ENCODE data around the gene RTF1. TPM values are rescaled to one million over a fixed set of nuclear protein-coding genes. Genes with fewer than 3 reads are reported as not detected.

RTF1 gene
- total RNA-seq, 1 donor from 2014 or later = 59.1 TPM

DNA sequence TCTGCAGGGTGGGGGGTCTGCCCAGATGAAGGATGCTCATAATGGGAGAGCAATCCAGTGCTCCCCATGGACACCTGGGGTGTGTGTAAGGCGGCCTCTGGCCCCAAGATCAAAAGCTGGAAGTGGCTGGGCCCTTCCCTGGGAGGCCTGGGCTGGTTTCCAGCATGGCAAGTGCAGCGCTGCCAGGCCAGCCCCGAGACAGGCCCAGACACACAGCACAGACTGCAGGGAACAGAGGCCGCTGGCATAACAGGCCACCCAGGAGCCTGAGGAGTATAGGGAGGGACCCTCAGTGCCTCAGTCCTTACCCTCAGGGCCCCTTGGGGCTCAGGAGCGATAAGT is 86.7 kb downstream of the RTF1 start:
- peaks cover 93% of the 10 kb centered on the region for H3K27me3 Mint-ChIP-seq
- TF ChIP-seq, protein P1, sequence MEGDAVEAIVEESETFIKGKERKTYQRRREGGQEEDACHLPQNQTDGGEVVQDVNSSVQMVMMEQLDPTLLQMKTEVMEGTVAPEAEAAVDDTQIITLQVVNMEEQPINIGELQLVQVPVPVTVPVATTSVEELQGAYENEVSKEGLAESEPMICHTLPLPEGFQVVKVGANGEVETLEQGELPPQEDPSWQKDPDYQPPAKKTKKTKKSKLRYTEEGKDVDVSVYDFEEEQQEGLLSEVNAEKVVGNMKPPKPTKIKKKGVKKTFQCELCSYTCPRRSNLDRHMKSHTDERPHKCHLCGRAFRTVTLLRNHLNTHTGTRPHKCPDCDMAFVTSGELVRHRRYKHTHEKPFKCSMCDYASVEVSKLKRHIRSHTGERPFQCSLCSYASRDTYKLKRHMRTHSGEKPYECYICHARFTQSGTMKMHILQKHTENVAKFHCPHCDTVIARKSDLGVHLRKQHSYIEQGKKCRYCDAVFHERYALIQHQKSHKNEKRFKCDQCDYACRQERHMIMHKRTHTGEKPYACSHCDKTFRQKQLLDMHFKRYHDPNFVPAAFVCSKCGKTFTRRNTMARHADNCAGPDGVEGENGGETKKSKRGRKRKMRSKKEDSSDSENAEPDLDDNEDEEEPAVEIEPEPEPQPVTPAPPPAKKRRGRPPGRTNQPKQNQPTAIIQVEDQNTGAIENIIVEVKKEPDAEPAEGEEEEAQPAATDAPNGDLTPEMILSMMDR (IDR thresholded peaks at IDR 0.05; ENCODE audit: unreplicated experiment) = no peak
- H3K4me3 Mint-ChIP-seq (ENCODE audit: low read depth) = no peak overlapping the region
- H3K9me3 Mint-ChIP-seq (ENCODE audit: low read depth) = no peaks in the 10 kb centered on the region
- H3K36me3 Mint-ChIP-seq (ENCODE audit: insufficient read depth) = no peaks in the 10 kb centered on the region
- no peak overlapping the region for H3K27ac Mint-ChIP-seq
- peaks cover 5% of the 10 kb centered on the region for H3K4me1 Mint-ChIP-seq (ENCODE audit: low read depth)
- no peak for DNase-seq (ENCODE audit: low spot score, unreplicated experiment)

DNA sequence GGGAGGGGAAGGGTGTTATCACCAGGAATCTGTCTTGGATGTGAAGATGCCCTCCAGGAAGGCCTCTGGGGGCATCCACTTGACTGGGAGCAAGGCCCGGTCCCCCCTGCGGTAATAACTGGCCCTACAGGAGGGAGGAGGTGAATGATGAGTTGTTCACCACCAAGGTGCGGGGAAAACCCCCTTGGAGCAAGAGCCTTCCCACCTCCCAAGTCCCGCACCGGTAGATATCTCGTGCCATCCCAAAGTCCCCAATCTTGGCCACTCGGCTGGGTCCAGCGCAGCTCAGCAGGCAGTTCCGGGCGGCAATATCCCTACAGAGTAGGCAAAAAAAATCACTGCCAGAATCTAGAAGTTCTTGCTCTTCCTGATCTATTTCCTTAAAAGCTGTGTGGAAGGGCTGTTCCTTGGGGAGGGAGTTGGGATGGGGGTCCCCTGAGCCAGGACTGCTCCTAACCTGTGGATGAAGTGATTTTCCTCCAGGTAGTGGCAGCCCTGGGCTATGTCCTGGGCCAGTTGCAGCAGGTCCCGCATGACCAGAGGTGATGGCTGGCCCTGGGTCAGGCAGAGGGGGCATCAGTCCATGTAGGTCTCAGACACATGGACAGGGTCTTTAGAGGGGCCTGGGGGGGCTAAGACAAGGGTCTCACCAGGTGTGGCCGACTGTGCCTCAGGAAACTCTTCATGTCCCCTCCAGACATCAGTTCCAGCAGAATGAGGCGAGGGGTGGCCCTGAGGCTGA is 88.0 kb downstream of the RTF1 start:
- Mint-ChIP-seq H3K4me3 (ENCODE audit: low read depth) (no peak overlapping the region), H3K27me3 (peaks cover 89% of the 10 kb centered on the region), H3K9me3 (ENCODE audit: low read depth) (no peaks in the 10 kb centered on the region), H3K27ac (no peak overlapping the region), H3K4me1 (ENCODE audit: low read depth) (peaks cover 5% of the 10 kb centered on the region), H3K36me3 (ENCODE audit: insufficient read depth) (no peaks in the 10 kb centered on the region)
- TF ChIP-seq, protein P1 (IDR thresholded peaks at IDR 0.05; ENCODE audit: unreplicated experiment) = no peak
- DNase-seq (ENCODE audit: low spot score, unreplicated experiment) = no peak

DNA sequence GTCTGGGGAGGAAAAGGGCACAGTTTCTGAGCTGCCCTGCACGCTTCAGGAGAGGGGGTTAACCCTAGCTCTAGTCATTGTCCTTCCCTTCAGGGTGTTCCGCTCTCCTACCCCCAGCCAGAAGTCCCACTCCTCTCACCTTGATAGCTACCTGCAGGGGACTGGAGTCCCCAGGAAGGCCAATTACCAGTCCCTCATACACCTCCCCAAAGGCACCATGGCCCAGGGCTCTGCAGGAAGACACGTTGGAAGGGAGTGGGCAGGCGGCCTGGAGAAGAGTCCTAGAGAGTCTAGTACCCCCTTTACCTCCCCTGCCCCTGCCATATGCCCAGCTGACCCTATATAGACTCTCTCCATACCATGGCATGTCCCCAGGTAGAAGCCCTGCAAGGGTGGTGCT is 88.9 kb downstream of the RTF1 start:
- Mint-ChIP-seq H3K4me3 (ENCODE audit: low read depth) (no peak overlapping the region), H3K9me3 (ENCODE audit: low read depth) (no peaks in the 10 kb centered on the region), H3K27ac (no peak overlapping the region), H3K27me3 (peaks cover 91% of the 10 kb centered on the region), H3K4me1 (ENCODE audit: low read depth) (peaks cover 5% of the 10 kb centered on the region), H3K36me3 (ENCODE audit: insufficient read depth) (no peaks in the 10 kb centered on the region)
- no peak for DNase-seq (ENCODE audit: low spot score, unreplicated experiment)
- TF ChIP-seq, protein P1 (IDR thresholded peaks at IDR 0.05; ENCODE audit: unreplicated experiment) = no peak

DNA sequence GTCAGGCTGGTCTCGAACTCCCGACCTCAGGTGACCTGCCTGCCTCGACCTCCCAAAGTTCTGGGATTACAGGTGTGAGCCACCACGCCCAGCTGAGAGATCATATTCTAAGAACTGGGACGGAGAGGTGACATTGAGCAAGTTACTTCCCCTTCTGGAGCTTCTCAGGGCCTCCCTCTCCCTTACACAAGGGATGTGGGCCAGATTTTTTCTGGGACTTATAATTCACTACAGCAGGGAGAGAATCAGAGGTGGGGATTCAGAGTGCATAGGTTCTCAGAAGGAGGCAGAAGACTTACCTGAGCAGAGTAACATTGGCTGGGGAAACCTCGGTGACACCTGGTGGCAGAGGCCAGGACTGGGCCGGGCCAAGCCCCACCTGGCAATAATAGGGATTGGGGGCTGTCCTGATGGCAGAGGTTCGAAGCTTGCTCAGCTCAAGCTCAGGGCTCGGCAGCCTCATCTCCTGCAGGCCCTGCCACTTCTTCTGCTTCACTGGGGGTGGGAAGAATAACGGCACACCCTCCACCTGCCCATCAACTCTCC is 90.0 kb downstream of the RTF1 start:
- Mint-ChIP-seq H3K27ac (no peak overlapping the region), H3K27me3 (peaks cover 83% of the 10 kb centered on the region), H3K4me3 (ENCODE audit: low read depth) (no peak overlapping the region), H3K36me3 (ENCODE audit: insufficient read depth) (no peaks in the 10 kb centered on the region), H3K4me1 (ENCODE audit: low read depth) (no peaks in the 10 kb centered on the region), H3K9me3 (ENCODE audit: low read depth) (no peaks in the 10 kb centered on the region)
- DNase-seq (ENCODE audit: low spot score, unreplicated experiment) = no peak
- TF ChIP-seq, protein P1 (IDR thresholded peaks at IDR 0.05; ENCODE audit: unreplicated experiment) = no peak

DNA sequence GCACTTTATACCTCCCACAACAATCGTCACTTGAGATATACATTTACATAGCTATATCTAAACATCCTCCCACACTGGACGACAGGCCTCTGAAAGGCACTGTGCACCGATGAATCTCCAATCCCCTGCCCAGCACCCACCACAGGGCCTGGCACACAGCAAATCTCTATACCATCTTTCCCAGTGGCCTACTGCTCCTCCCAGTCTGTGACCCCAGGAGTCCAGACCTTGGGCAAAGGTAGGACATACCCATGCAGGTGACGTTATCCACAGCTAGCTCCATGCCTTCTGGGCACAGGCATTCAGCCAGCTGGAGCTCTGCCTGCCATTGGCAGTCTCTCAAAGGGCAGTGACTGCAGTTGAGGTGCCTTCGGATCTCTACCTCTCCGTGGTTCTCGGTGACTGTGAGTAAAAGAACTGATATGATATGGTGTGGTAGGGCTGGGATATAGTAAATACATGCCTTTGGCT is 91.0 kb downstream of the RTF1 start:
- H3K4me3 Mint-ChIP-seq (ENCODE audit: low read depth) = no peak overlapping the region
- no peak for DNase-seq (ENCODE audit: low spot score, unreplicated experiment)
- TF ChIP-seq, protein P1 (IDR thresholded peaks at IDR 0.05; ENCODE audit: unreplicated experiment) = no peak
- H3K27me3 Mint-ChIP-seq = peaks cover 83% of the 10 kb centered on the region
- H3K4me1 Mint-ChIP-seq (ENCODE audit: low read depth) = no peaks in the 10 kb centered on the region
- no peaks in the 10 kb centered on the region for H3K36me3 Mint-ChIP-seq (ENCODE audit: insufficient read depth)
- H3K9me3 Mint-ChIP-seq (ENCODE audit: low read depth) = no peaks in the 10 kb centered on the region
- no peak overlapping the region for H3K27ac Mint-ChIP-seq
